Activated CD8-positive, alpha-beta memory T cell treated with anti-CD3 and anti-CD28 coated beads, Interleukin-2, amount 50 U/mL, for 1 hour (primary cell): Measurements from ENCODE around the gene MLLT10.

Experiments
- DNase-seq: peaks from one replicate; pipeline ENCODE4 v3.0.0-alpha.2; 2020; ENCODE audit errors: extremely low read depth

Gene MLLT10

GRCh38 chr10:21637795-21638194 is 103.8 kb downstream of the MLLT10 start:
- DNase-seq: no peak

DNA sequence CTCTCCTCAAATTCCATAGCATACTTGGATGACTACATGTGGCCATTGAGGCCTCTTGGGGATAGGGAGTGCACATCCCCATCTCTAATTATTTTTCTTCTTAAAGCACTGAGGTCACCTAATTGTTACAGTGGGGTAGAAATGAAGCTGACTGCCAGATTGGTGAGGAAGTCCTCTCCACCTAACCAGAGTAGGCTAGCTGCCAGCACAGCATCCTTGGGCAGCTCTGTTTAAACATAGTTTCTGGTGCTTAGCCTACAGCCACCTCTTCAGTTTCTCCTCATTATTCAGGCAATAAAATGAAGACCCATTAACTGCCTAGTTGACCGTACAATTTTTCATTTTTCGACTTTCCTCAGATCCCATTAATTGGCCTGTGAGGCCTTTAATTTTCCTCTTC is 104.6 kb downstream of the MLLT10 start:
- no peak for DNase-seq

DNA sequence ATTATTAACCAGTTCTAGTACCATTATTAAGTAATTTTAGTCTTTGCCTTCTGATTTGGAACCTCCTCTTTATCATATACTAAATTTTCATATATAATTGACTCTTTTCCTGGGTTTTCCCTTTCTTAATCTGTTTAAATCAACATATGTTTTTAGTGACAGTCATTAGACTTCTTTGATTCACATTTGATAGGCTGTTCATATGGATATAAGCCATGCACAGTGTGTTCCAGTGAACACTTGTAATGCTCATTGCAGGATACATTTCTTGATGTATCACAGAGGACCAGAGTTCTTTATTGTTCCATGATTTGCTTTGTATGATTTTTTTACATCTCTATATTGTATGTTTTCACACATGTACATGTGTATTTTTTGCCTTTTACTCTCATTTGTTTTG is 114.0 kb downstream of the MLLT10 start:
- no peak for DNase-seq

DNA sequence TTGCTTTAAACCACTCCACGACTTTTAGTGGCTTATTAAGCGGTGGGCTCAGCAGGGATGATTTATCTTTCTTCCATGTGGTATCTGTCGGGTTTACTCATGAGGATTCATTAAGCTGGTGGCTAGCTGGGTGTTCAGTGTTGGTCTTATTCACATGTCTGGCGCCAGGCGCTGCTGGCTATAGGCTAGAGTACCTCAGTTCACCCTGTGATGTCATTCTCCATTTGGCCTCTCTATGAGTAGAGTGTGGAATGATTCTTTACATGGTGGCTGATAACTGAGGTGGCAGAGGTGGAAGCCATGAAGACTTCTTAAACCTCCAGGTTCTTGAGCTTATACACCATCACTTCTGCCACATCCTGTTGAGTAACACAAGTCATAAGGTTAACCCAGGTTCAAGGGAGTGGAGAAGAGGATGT is 115.4 kb downstream of the MLLT10 start:
- DNase-seq: no peak

DNA sequence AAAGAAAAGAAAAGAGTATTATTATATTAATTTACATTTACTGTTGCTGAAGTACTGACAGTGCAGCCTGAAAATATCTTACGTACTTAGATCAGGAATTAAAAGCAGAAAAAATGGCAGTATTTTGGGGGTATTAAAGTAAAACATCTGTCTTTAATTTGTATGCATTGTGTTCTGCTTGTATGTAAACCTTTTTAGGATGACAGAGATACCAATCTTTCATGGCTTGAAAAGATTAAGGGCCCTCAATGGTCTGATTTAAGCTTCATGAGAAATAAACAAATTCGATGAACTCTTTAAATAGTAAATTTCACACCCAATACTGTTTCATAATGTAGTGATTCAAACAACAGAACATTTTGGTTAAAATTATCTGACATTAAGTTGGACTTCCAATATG is 116.3 kb downstream of the MLLT10 start:
- no peak for DNase-seq

DNA sequence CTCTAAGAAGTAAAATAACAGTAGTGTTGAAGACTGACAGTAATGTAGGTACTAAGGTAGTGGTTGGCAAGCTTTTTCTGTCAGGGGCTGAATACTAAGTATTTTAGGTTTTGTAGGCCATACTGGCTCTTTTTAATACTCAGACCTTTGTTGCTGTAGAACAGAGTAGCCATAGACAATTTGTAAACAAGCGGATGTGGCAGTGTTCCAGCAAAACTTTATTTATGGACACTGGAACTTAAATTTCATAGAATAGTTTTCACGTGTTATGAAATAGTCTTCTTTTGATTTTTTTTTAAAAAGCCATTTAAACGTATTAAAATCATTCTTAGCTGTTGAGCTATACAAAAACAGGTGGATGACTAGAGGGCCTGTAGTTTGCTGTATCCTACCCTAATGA is 121.2 kb downstream of the MLLT10 start:
- no peak for DNase-seq

DNA sequence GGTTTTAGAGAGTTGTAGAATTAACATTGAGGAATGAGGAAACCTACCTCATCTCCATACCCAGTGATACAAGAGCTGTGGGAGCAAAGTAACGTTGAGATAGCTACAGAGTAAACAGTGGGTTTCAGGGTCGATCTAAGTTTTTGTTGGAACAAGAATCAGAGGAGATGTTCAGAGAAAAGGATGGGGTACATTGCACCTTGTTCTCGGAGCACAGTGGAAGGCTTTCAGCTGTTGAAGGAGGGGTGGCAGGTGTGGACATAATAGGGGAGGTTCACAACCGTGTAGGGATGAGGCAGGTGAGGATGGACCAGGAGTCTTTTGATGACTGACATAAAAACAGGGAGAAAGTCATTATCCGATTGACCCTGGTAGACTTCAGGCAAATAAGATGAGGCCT is 121.7 kb downstream of the MLLT10 start:
- DNase-seq: no peak

GRCh38 chr10:21661087-21661486 is 127.1 kb downstream of the MLLT10 start:
- DNase-seq: no peak

DNA sequence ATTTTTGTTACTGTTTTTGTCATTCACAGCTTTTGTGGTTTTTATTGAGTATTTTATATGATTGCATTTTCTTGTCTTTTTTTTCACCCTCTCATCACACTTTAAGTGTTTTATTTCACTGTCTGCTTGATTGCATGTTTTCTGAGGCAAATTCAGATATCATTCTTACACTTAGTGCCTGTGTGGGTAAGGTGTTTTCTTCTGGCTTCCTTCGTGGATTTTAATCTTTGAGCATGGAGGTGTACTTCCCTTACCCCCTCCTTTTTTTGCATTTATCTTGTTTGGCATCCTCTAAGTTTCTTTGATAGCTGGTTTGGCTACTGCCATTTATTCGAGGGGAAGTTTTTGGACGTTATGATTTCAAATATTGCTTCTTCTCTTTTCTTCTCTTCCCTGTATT is 127.9 kb downstream of the MLLT10 start:
- DNase-seq: no peak

DNA sequence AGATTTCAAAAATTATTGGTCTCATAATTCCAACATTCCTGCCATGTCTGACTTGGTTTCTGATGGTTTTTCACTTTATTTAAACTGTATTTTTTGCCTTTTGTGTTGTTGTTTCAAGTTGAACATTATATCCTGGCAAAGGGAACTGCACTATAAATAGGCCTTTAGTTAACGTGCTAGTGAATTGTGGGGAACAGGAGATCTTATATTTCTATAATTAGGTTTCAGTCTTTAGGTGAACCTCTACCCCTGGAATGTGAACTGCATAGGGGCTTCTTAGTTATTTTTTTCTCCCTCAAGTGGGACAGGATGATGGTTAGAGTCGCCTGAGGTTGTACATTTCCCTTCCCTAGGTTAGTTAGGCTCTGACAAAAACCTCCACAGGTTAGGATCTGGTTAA is 128.6 kb downstream of the MLLT10 start:
- DNase-seq: no peak

DNA sequence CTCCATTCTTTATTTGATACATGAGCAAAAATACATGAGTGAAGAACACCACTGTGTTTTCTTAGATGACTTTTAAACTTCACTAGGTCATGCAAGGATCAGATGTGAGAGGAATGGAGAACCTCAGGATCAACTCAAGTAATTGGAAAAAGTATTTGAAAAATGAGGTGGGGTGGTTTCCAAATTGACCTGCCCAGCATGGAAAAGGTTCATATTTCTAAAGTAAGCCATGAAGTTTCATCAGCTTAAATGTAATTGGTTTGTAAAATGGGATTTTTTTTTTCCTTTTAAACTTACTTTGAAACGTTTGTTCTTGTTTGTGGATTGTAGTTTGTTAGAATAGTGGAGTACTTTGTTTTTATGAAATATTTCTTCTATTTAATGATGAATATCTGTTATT is 134.8 kb downstream of the MLLT10 start:
- no peak for DNase-seq

DNA sequence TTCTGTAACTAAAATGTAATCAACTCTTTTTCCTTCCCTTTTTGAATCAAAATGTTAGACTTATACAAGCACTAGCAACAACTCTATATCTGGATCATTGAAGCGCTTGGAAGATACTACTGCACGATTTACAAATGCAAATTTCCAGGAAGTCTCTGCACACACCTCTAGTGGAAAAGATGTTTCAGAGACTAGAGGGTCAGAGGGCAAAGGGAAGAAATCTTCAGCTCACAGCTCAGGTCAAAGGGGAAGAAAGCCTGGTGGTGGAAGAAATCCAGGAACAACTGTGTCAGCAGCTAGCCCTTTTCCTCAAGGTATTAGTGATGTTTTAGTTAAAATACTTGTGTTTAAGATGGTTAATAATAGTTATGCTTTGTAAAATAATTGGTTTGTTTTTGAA is 136.4 kb downstream of the MLLT10 start:
- no peak for DNase-seq

GRCh38 chr10:21673668-21674067 is 139.6 kb downstream of the MLLT10 start:
- no peak for DNase-seq

GRCh38 chr10:21675157-21675796 is 141.2 kb downstream of the MLLT10 start:
- no peak for DNase-seq

- DNase-seq: no peak
These were observed 143.5 kb downstream of the MLLT10 start for GRCh38 chr10:21677551-21677950.

- DNase-seq: no peak
These were observed 147.1 kb downstream of the MLLT10 start for GRCh38 chr10:21681156-21681555.

DNA sequence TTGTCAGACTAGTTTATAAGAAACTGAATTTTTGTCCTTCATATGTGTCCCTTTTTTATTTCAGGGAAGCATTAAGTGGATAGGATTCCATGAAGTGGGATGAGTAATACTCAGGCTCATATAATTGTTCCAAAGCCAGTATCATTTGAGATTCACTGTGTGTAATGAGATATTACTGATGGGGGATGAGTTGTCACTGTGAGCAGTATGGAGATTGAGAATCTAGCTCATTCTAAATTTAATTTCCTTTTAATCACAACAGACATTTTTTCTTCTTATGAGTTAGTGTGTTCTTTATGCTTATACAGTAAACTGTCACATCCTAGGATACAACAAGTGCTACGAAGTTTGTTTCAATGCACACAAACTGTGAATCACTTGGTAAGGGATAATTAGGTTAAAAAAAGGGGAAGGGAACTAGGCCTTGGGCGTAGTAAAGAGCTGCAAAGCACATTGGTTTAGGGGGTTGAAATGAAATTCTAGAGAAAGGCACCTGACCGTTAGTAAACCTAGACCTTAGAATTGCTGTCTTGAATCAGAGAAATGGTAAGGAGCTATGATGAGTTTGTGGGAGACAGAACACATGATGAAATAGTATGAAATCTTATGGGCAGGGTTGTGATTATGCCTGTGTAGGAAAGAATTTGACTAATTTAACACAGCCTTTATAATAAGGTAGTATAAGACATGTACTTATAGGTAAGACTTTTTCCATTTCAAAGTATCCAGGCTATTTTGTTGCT is 153.4 kb downstream of the MLLT10 start:
- DNase-seq: no peak

DNA sequence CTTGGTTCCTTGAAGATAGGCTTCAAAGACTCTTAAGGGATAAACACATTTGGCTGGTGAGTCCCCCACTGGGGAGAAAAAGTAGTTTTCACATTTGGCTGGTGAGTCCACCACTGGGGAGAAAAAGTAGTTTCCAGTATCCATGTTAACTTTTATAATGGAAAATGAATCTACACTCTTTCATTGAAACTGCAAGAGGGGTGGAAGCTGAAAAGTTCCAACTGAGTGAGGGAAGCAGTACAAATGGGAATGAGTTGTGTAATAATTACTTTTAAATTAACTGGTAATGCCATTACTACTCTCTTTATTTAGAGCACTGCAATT is 153.9 kb downstream of the MLLT10 start:
- DNase-seq: no peak

DNA sequence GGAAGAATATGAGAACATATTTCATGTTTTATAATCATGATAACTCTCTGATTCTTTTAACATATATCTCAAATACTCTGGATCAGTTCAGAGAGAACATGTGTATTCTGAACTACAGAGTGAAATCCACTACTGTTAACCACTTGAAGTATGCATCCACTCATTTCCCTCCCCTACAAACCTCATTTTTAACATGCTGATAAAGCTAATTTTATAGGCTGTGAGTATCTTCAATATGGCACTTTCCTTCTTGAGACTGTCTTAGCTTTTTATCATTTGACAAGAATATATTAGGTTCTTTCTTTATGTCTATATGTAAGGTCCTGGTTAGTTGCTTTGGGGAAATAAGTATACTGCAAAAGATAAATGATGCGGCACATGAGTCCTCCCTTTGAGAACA is 154.8 kb downstream of the MLLT10 start:
- no peak for DNase-seq

- no peak for DNase-seq
These were observed 155.8 kb downstream of the MLLT10 start for GRCh38 chr10:21689881-21690280.

GRCh38 chr10:21692916-21693315 is 158.9 kb downstream of the MLLT10 start:
- DNase-seq: no peak

DNA sequence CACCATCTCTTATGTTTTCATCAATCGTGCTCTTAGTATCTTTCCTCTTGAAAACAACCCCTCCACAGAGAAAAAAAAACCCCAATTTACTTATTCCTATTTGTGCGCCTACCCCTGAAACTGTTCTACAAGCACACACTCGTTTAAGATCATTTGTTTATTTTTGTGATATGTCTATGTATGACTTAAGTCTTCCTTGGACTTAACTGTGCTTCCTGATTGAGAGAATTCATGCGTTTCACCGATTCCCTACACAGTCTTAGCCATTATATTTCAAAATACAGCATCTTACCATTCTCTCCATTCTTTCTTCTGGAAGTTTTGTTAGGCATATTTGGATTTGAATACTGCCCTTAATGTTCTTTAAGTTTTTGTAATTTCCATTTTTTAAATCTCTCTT is 159.4 kb downstream of the MLLT10 start:
- DNase-seq: no peak

DNA sequence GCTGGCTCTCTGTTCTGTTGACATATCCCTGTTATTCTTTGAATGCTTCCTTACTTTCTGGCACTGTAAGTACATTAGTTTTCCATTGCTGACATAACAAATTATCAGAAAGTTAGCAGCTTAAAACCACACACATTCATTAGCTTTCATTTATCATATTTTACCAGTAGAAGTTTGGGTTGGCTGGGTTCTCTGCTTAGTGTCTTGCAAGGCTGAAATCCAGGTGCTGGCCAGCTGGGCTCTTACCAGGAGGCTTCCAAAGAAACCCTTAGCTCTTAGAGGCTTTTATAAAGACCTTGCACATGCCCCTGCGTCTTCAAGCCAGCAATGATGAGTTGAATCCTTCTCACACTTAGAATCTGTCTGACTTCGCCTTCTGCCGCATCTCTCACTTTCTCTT is 160.6 kb downstream of the MLLT10 start:
- DNase-seq: no peak

- DNase-seq: no peak
These were observed 162.3 kb downstream of the MLLT10 start for GRCh38 chr10:21696302-21696701.
